Measurements from ENCODE around the gene HTT. TPM values are rescaled to one million over a fixed set of nuclear protein-coding genes. Genes with fewer than 3 reads are reported as not detected.

The HTT gene
- total RNA-seq, 3 donors from 2014 or later (not counting 1 experiment from before 2014, with no cell fraction given): 132 to 175 (median 165) TPM

- no peaks in the 10 kb centered on the region for H3K36me3 Mint-ChIP-seq
- DNase-seq: no peak
- no peak overlapping the region for H3K27ac Mint-ChIP-seq
- no peaks in the 10 kb centered on the region for H3K27me3 ChIP-seq (ENCODE audit: control insufficient read depth, insufficient read depth, low read length)
- ATAC-seq: no peak
- TF ChIP-seq, protein P1, sequence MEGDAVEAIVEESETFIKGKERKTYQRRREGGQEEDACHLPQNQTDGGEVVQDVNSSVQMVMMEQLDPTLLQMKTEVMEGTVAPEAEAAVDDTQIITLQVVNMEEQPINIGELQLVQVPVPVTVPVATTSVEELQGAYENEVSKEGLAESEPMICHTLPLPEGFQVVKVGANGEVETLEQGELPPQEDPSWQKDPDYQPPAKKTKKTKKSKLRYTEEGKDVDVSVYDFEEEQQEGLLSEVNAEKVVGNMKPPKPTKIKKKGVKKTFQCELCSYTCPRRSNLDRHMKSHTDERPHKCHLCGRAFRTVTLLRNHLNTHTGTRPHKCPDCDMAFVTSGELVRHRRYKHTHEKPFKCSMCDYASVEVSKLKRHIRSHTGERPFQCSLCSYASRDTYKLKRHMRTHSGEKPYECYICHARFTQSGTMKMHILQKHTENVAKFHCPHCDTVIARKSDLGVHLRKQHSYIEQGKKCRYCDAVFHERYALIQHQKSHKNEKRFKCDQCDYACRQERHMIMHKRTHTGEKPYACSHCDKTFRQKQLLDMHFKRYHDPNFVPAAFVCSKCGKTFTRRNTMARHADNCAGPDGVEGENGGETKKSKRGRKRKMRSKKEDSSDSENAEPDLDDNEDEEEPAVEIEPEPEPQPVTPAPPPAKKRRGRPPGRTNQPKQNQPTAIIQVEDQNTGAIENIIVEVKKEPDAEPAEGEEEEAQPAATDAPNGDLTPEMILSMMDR (IDR thresholded peaks at IDR 0.05): no peak
- no peaks in the 10 kb centered on the region for H3K27me3 Mint-ChIP-seq (ENCODE audit: low read depth in 2 of 2)
- no peak overlapping the region for H3K27ac ChIP-seq (ENCODE audit: low read length)
- no peaks in the 10 kb centered on the region for H3K4me1 ChIP-seq (ENCODE audit: control insufficient read depth, insufficient read depth, low read length)
- no peaks in the 10 kb centered on the region for H3K9me3 Mint-ChIP-seq
- H3K4me1 Mint-ChIP-seq: no peaks in the 10 kb centered on the region
- no peak overlapping the region for H3K4me3 ChIP-seq (ENCODE audit: low read length)
- peaks cover 2% of the 10 kb centered on the region for H3K36me3 ChIP-seq (ENCODE audit: control insufficient read depth, insufficient read depth, low read length)
- WGBS (ENCODE audit: insufficient coverage): 78% methylated on average over 29 of the region's 29 CpGs
- no peak overlapping the region for H3K4me3 Mint-ChIP-seq
- H3K9me3 ChIP-seq (ENCODE audit: control insufficient read depth, insufficient read depth, low read length): no peaks in the 10 kb centered on the region
- intact Hi-C loops (cut with micrococcal nuclease): no loop called here
Measured at GRCh38 chr4:3257556-3258482, 183.3 kb downstream of the HTT start.

DNA sequence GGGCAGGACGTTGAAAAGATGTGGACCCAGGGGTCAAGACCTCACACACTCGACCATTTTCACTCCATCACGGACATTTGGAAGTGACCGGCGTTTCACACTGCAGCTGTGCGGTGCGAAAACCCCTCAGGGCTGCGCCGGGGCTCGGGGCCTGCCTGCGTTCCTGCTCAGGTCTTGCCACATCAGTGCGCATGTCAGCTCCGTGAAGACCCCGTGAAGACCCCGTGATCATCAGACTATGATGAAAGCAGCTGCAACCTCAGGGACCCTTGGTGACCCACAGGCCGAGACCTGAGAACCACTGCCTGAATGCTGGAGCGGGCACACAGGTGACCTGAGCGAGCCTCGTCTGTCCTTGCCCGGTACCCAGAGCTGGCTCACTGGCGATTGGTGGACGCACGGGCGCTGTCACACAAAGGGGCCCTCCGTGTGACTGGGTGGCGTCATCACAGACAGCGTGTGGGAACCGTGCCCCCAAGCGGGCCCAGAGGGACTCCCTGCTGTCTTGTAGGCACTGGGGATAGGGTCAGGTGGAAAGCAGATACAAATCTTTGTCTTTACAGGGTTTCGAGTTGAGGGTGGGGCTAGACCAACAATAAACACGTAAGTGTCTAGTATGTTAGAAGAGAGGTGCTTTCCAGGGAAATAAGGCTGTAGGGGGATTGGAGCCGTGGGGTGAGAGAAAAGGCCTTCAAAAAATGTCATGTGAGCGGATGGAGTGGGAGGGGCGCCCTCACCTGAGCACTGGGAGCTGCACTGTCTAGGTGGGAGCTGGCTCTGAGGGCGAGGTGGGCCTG, 187.1 kb downstream of the HTT start:
- H3K9me3 ChIP-seq (ENCODE audit: control insufficient read depth, insufficient read depth, low read length): no peaks in the 10 kb centered on the region
- Mint-ChIP-seq H3K36me3 (no peaks in the 10 kb centered on the region), H3K4me1 (no peaks in the 10 kb centered on the region), H3K27ac (no peak overlapping the region), H3K4me3 (no peak overlapping the region), H3K27me3 (ENCODE audit: low read depth in 2 of 2) (no peaks in the 10 kb centered on the region), H3K9me3 (no peaks in the 10 kb centered on the region)
- H3K27me3 ChIP-seq (ENCODE audit: control insufficient read depth, insufficient read depth, low read length): no peaks in the 10 kb centered on the region
- no peaks in the 10 kb centered on the region for H3K36me3 ChIP-seq (ENCODE audit: control insufficient read depth, insufficient read depth, low read length)
- 93% methylated on average over 35 of the region's 35 CpGs for WGBS (ENCODE audit: insufficient coverage)
- ATAC-seq: no peak
- TF ChIP-seq, protein P1 (IDR thresholded peaks at IDR 0.05): no peak
- no peak for DNase-seq
- no peak overlapping the region for H3K27ac ChIP-seq (ENCODE audit: low read length)
- no peak overlapping the region for H3K4me3 ChIP-seq (ENCODE audit: low read length)
- intact Hi-C loops (cut with micrococcal nuclease): no loop called here
- H3K4me1 ChIP-seq (ENCODE audit: control insufficient read depth, insufficient read depth, low read length): no peaks in the 10 kb centered on the region

- DNase-seq: no peak
- Histone ChIP-seq H3K4me3 (ENCODE audit: low read length) (no peak overlapping the region), H3K36me3 (ENCODE audit: control insufficient read depth, insufficient read depth, low read length) (no peaks in the 10 kb centered on the region), H3K4me1 (ENCODE audit: control insufficient read depth, insufficient read depth, low read length) (no peaks in the 10 kb centered on the region), H3K9me3 (ENCODE audit: control insufficient read depth, insufficient read depth, low read length) (no peaks in the 10 kb centered on the region), H3K27me3 (ENCODE audit: control insufficient read depth, insufficient read depth, low read length) (no peaks in the 10 kb centered on the region), H3K27ac (ENCODE audit: low read length) (no peak overlapping the region)
- Mint-ChIP-seq H3K4me1 (no peaks in the 10 kb centered on the region), H3K27me3 (ENCODE audit: low read depth in 2 of 2) (no peaks in the 10 kb centered on the region), H3K9me3 (no peaks in the 10 kb centered on the region), H3K4me3 (no peak overlapping the region), H3K36me3 (no peaks in the 10 kb centered on the region), H3K27ac (no peak overlapping the region)
- ATAC-seq: peak in 1 of 3 donors; percentile 14
- 90% methylated on average over 21 of the region's 23 CpGs for WGBS (ENCODE audit: insufficient coverage)
- TF ChIP-seq, protein P1 (IDR thresholded peaks at IDR 0.05): no peak
- intact Hi-C loops (cut with micrococcal nuclease): no loop called here
Measured at GRCh38 chr4:3262208-3263052, 187.9 kb downstream of the HTT start.
